NCI-H2081 treated with DMSO at 0.1 percent for 48 hours (cell line): ENCODE measurements around the gene GMFB.

Source experiments
- DNase-seq: peaks from one replicate; lab custom pipeline; 2025; lab: John Stamatoyannopoulos, UW

The GMFB gene

GRCh38 chr14:54425537-54426274 is 63.1 kb downstream of the GMFB start:
- DNase-seq = no peak

DNA sequence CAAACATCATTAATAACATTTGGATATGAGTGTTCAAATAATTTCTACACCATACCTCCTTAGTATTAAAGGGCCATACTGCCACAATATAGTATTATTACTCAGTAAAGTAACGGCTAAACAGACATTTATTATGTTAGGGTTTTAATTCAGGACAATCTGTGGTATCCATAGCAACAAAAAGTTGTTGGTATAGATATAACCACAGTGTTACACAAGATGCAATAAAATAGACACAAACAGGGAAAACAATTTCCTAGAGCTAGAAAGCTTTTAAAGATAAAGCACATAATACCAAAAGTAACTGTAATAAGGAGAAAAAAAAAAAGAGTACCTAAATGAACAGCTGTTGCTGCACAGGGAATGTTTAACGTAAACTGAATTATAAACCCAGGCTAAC is 63.7 kb downstream of the GMFB start:
- no peak for DNase-seq
